ENCODE results near the gene USP48. TPM values are rescaled to one million over a fixed set of nuclear protein-coding genes. Genes with fewer than 3 reads are reported as not detected.
"Not testable (repeated sequence)": the region's sequence is repeated elsewhere in the genome, so short reads cannot be mapped to it uniquely, and the experiment has no call there.

USP48 gene
- total RNA-seq, 1 experiment from 2014 or later, result 34.2 TPM

GRCh38 chr1:21634806-21635535 is 148.0 kb downstream of the USP48 start:
- no peak for DNase-seq (ENCODE audit: low read depth)

- no peak for DNase-seq (ENCODE audit: low read depth)
Observed at GRCh38 chr1:21633992-21634805, 148.8 kb downstream of the USP48 start.

- DNase-seq (ENCODE audit: low read depth), result no peak
Observed at GRCh38 chr1:21633141-21633755, 149.7 kb downstream of the USP48 start.

GRCh38 chr1:21631944-21632887 is 150.7 kb downstream of the USP48 start:
- DNase-seq (ENCODE audit: low read depth), result peak; percentile 45

GRCh38 chr1:21631590-21631943 is 151.4 kb downstream of the USP48 start:
- not testable (repeated sequence) for DNase-seq (ENCODE audit: low read depth)

GRCh38 chr1:21630571-21631343 is 152.2 kb downstream of the USP48 start:
- DNase-seq (ENCODE audit: low read depth), result no peak

GRCh38 chr1:21629971-21630370 is 153.0 kb downstream of the USP48 start:
- DNase-seq (ENCODE audit: low read depth), result no peak

- DNase-seq (ENCODE audit: low read depth), result no peak
Observed at GRCh38 chr1:21628798-21629393, 154.1 kb downstream of the USP48 start.

Other genes starting within 250 kb of the USP48 start
- gene RAP1GAP, start 113.8 kb downstream of the USP48 start, total RNA-seq (2014; rRNA removed; shearing (Covaris generic)), result 1.1 and 1.5 TPM in 2 replicates
- gene LDLRAD2, start 29.1 kb upstream of the USP48 start, total RNA-seq (2014; rRNA removed; shearing (Covaris generic)), result not detected in 2 replicates
- 18.3 and 60.5 TPM in 2 replicates for gene HSPG2, start 154.2 kb upstream of the USP48 start, total RNA-seq (2014; rRNA removed; shearing (Covaris generic))
- not detected in 2 replicates for gene CELA3B, start 193.9 kb upstream of the USP48 start, total RNA-seq (2014; rRNA removed; shearing (Covaris generic))
- gene CELA3A, start 218.5 kb upstream of the USP48 start, total RNA-seq (2014; rRNA removed; shearing (Covaris generic)), result not detected in 2 replicates

Measured in M059J (cell line).